ENCODE measurements around the gene SACM1L. TPM values are rescaled to one million over a fixed set of nuclear protein-coding genes. Genes with fewer than 3 reads are reported as not detected.

SACM1L gene
- total RNA-seq, 3 donors from 2014 or later = 48.8 to 52.5 (median 49.2) TPM

GRCh38 chr3:45771166-45771775 lies 82.1 kb downstream of the SACM1L start:
- Mint-ChIP-seq H3K9me3 (peaks cover 8% of the 10 kb centered on the region), H3K36me3 (ENCODE audit: insufficient read depth) (no peaks in the 10 kb centered on the region), H3K27me3 (ENCODE audit: low read depth) (peaks cover 6% of the 10 kb centered on the region), H3K4me1 (ENCODE audit: low read depth) (peaks cover 10% of the 10 kb centered on the region), H3K4me3 (no peak overlapping the region)
- DNase-seq (no peak), ATAC-seq (no peak)

DNA sequence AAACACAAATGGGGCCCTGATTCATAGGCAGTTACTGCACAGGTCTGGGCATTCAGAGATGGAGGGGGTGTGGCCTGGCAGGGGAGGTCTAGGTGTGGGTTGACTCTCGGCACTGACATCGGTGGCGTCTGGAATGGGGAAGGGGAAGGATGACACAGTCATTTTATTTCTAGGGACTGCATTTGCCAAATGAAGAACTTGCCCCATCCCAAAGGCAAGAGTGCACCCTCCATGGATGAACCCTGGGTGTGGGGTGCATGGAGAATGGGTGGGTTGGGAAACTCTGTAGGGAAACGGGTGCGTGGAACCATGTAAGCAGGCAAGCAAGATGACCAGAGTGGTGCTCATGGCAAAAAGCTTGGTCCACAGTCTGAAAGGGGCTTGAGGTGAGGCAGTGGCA lies 82.6 kb downstream of the SACM1L start:
- ATAC-seq (no peak), DNase-seq (no peak)
- Mint-ChIP-seq H3K27me3 (ENCODE audit: low read depth) (peaks cover 6% of the 10 kb centered on the region), H3K36me3 (ENCODE audit: insufficient read depth) (no peaks in the 10 kb centered on the region), H3K9me3 (peaks cover 8% of the 10 kb centered on the region), H3K4me3 (no peak overlapping the region), H3K4me1 (ENCODE audit: low read depth) (peaks cover 10% of the 10 kb centered on the region)

DNA sequence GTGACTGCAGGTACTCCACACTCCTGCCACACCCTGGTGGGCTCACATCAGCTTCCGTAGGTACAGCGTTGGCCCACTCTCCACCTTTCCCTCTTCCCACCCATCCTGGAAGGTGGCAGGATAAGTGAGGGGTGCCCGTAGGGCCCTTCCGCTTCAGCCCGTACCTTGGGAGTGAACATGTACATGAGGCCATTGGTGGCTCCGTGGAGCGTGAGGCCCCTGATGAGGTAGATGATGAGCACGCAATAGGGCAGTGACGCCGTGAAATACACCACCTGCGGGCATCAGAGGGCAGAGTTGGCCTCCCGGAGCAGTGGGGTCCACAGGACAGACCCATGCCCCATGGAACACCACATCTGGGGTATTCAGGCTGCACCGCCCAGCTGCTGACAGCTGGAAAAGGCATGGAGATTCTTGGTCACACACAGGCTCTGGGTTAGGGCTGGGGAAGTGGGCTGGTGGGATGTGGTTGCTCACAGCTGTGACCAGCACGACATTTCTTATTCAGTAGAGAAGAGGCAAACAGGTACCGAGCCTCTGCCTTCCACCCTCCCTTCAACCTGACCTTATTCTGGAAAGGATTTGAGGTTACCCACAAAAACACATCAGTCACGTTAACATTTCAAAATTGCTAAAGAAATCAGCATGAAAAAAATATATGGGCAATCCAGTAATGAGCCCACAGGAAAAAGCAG lies 83.3 kb downstream of the SACM1L start:
- ATAC-seq = peak; percentile 70 to 79
- peaks cover 10% of the 10 kb centered on the region for H3K4me1 Mint-ChIP-seq (ENCODE audit: low read depth)
- no peak for DNase-seq
- H3K4me3 Mint-ChIP-seq = no peak overlapping the region
- peaks cover 2% of the 10 kb centered on the region for H3K9me3 Mint-ChIP-seq
- H3K36me3 Mint-ChIP-seq (ENCODE audit: insufficient read depth) = no peaks in the 10 kb centered on the region
- peaks cover 6% of the 10 kb centered on the region for H3K27me3 Mint-ChIP-seq (ENCODE audit: low read depth)

- ATAC-seq = no peak
- Mint-ChIP-seq H3K36me3 (ENCODE audit: insufficient read depth) (no peaks in the 10 kb centered on the region), H3K4me1 (ENCODE audit: low read depth) (peaks cover 10% of the 10 kb centered on the region), H3K4me3 (no peak overlapping the region), H3K27me3 (ENCODE audit: low read depth) (peaks cover 5% of the 10 kb centered on the region), H3K9me3 (no peaks in the 10 kb centered on the region)
- no peak for DNase-seq
These were observed 83.9 kb downstream of the SACM1L start for GRCh38 chr3:45773072-45773471.

DNA sequence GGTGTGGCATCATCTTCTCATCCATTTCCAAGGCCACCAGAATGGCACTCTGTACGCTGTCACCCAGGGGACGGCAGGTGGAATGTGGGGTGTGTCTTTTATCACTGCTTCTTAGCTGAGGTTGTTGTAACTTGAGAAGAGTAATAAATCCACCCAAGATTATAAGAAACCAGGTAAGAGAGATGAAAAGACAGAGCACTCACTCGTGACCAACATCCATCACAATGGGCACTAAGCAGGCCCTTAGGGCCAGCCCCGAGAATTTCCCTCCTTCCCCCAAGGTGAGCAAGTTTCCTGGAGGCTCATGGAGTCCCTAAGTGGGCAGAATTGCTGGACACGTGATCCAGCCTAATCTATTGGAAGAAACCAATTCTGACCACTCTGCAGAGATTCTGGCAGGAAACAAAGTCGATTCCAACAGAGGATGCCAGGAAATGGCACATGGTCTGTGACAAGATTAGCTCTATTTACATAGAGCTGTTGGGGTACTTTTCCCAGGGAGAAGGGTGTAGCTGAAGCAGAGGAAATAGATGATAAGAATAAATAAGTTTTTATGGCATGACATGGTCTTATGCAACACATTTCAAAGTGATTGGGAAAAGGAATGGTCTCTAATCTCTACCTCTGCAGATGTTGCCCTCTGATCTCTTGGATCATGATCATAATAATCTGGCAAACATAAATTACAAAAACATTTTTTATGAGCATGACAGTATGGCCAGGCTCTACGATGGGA lies 84.7 kb downstream of the SACM1L start:
- no peaks in the 10 kb centered on the region for H3K36me3 Mint-ChIP-seq (ENCODE audit: insufficient read depth)
- ATAC-seq (no peak), DNase-seq (no peak)
- peaks cover 10% of the 10 kb centered on the region for H3K4me1 Mint-ChIP-seq (ENCODE audit: low read depth)
- H3K4me3 Mint-ChIP-seq = no peak overlapping the region
- no peaks in the 10 kb centered on the region for H3K9me3 Mint-ChIP-seq
- H3K27me3 Mint-ChIP-seq (ENCODE audit: low read depth) = peaks cover 4% of the 10 kb centered on the region

DNA sequence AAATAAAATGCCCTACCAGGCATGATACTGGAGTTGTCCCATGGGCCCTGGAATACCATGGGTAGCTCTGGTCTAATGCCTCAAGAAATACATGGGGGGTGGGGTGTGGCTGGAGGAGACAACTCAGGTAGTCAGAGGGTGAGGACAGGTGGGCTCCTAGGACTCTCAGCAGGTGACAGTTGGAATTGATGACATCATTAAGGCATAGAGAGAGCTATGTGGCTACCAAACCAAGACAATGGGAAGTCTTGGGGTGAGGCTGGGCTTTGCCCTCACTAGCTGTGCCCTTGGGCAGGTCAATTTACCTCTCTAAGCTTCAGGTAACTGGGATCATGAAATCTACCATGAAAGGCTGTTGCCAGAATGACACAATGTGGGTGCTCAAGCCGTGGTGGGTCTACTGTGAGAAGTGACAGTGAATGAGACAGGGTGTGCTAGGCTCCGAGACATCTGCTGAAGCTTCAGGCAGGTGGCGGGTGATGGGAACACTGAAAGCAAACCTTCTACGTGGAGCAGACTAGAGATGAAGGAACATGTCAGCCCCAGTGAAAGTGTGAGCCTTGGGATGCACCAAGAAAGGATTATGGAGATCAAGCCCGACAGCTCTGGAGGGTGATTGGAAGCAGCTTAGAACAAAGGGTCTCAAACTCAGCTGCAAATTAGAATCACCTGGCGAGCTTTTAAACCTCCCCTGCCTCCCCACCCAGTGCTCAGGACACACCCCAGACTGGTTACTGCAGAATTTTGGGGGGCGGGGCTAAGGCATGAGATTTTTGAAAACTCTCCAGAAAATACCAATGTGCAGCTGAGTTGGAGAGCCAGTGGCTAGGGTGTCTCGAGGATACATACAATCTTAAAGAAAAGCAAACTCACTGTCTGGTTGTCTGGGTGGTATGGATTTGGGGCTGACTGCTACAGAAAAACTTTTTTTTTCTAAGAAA lies 85.7 kb downstream of the SACM1L start:
- DNase-seq (no peak), ATAC-seq (no peak)
- peaks cover 3% of the 10 kb centered on the region for H3K27me3 Mint-ChIP-seq (ENCODE audit: low read depth)
- no peak overlapping the region for H3K4me3 Mint-ChIP-seq
- no peaks in the 10 kb centered on the region for H3K9me3 Mint-ChIP-seq
- H3K4me1 Mint-ChIP-seq (ENCODE audit: low read depth) = peaks cover 10% of the 10 kb centered on the region
- H3K36me3 Mint-ChIP-seq (ENCODE audit: insufficient read depth) = no peaks in the 10 kb centered on the region

DNA sequence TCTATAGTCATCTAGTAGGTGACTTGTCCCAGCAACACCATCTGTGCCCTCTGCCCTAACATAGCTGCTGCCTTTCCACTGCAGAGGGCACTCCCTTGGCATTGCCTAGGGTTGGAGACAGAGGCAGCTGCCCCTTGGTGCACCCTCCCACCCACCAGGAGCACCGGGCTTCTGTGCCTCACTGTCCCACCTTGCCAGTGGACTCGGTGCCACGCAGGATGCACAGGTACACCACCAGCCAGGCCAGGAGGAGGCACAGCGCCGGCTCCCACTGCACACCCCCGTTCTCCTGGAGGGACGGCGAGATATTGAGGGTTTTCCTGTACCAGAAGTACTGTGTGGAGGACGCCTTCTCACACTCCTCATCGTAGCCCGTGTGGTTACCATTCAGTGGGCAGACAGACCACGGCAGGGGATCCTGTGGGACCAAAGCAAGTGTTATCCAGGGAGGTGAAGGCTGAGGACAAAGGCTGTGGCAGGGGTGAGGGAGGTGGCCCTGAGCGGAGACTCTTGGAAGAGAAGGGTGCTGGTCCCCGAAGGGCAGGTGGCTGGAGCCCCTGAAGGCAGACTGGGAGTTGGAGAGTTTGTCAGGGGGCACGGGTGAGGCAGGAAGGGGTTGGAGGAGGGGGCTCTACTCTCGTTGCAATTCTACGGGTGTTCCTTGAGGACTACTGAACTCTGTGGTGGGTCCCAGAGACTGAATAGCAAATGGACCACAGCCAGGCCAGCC lies 86.5 kb downstream of the SACM1L start:
- no peaks in the 10 kb centered on the region for H3K36me3 Mint-ChIP-seq (ENCODE audit: insufficient read depth)

GRCh38 chr3:45776301-45776595 lies 87.1 kb downstream of the SACM1L start:
- no peak for ATAC-seq
- no peaks in the 10 kb centered on the region for H3K9me3 Mint-ChIP-seq
- no peak for DNase-seq
- no peak overlapping the region for H3K4me3 Mint-ChIP-seq
- no peaks in the 10 kb centered on the region for H3K36me3 Mint-ChIP-seq (ENCODE audit: insufficient read depth)
- peaks cover 10% of the 10 kb centered on the region for H3K4me1 Mint-ChIP-seq (ENCODE audit: low read depth)
- H3K27me3 Mint-ChIP-seq (ENCODE audit: low read depth) = peaks cover 2% of the 10 kb centered on the region

More for the DNA sequence above, 86.5 kb downstream of the SACM1L start:
- Mint-ChIP-seq H3K4me3 (no peak overlapping the region), H3K9me3 (no peaks in the 10 kb centered on the region), H3K4me1 (ENCODE audit: low read depth) (peaks cover 10% of the 10 kb centered on the region), H3K27me3 (ENCODE audit: low read depth) (peaks cover 2% of the 10 kb centered on the region)
- DNase-seq = no peak
- no peak for ATAC-seq

- DNase-seq = no peak
- Mint-ChIP-seq H3K27me3 (ENCODE audit: low read depth) (peaks cover 2% of the 10 kb centered on the region), H3K9me3 (no peaks in the 10 kb centered on the region), H3K36me3 (ENCODE audit: insufficient read depth) (no peaks in the 10 kb centered on the region), H3K4me3 (no peak overlapping the region), H3K4me1 (ENCODE audit: low read depth) (peaks cover 10% of the 10 kb centered on the region)
- ATAC-seq = no peak
These were observed 87.4 kb downstream of the SACM1L start for GRCh38 chr3:45776611-45777010.

DNA sequence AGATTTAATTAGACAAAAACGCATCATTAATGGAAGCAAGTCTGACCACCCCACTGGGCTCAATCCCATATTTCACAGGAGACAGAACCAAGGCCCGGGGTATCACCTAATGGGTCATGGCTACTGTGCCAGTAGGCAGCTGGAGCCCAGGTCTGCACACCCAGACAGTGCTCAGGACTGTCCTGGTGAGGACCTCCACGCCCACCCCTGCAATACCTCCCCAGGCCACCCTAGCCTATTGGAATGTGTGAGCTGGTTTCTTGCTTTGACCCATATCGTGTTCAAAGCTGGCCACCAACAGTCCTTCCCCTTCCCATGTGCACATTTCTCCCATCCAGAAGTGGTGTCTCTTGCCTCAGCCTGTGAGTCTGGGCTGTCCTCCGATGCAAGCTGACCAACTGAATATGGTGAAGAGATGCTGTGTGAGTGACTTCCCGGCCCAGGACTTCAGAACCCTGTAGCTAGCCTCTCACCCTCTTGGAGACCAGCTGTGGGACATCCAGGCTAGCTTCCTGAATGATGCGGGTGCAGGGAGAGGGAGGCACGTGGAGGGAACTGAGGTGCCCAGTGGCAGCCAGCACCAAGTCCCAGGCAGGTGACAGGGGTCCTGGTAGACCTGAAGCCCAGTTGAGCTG lies 88.0 kb downstream of the SACM1L start:
- ATAC-seq (no peak), DNase-seq (no peak)
- Mint-ChIP-seq H3K9me3 (no peaks in the 10 kb centered on the region), H3K27me3 (ENCODE audit: low read depth) (no peaks in the 10 kb centered on the region), H3K36me3 (ENCODE audit: insufficient read depth) (no peaks in the 10 kb centered on the region), H3K4me3 (no peak overlapping the region), H3K4me1 (ENCODE audit: low read depth) (peaks cover 10% of the 10 kb centered on the region)

- H3K36me3 Mint-ChIP-seq (ENCODE audit: insufficient read depth) = no peaks in the 10 kb centered on the region
- H3K4me1 Mint-ChIP-seq (ENCODE audit: low read depth) = peaks cover 4% of the 10 kb centered on the region
- H3K27me3 Mint-ChIP-seq (ENCODE audit: low read depth) = no peaks in the 10 kb centered on the region
- no peaks in the 10 kb centered on the region for H3K9me3 Mint-ChIP-seq
- DNase-seq = no peak
- no peak for ATAC-seq
- H3K4me3 Mint-ChIP-seq = no peak overlapping the region
These were observed 88.7 kb downstream of the SACM1L start for GRCh38 chr3:45777746-45778386.

DNA sequence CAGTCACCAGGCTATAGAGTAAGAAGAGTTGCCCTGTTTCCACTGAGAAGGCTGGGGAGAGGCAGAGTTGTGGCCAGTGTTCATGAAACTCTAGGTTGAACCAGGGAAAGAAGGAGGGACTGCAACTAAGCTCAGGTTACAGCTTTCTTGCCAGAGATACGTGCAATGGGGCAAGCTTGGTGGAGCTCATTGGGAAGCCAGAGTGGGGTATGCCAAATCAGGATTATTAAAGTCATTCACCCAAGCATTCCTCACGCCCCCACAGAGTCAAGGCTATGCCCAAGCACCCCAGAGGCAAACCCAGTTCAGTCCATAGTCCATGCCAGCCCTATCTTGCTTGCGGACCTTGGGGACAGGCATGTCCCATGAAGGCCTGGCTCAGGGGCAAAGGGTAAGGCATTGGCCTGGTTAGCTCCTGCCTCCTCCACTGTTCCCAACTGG lies 89.6 kb downstream of the SACM1L start:
- H3K4me1 Mint-ChIP-seq (ENCODE audit: low read depth) = no peaks in the 10 kb centered on the region
- H3K4me3 Mint-ChIP-seq = no peak overlapping the region

More for the DNA sequence above, 89.6 kb downstream of the SACM1L start:
- Mint-ChIP-seq H3K9me3 (no peaks in the 10 kb centered on the region), H3K27me3 (ENCODE audit: low read depth) (no peaks in the 10 kb centered on the region), H3K36me3 (ENCODE audit: insufficient read depth) (no peaks in the 10 kb centered on the region)
- no peak for DNase-seq
- ATAC-seq = no peak
